GM21723 (cell line): ENCODE data around the gene SRGAP3.

Source experiments
- ATAC-seq: cut with Tn5 transposase; IDR thresholded peaks from one replicate; pipeline ENCODE4 v1.9.1; 2021; ENCODE audit warnings: mild to moderate bottlenecking, moderate library complexity; ENCODE audit not compliant: unreplicated experiment

Gene SRGAP3

DNA sequence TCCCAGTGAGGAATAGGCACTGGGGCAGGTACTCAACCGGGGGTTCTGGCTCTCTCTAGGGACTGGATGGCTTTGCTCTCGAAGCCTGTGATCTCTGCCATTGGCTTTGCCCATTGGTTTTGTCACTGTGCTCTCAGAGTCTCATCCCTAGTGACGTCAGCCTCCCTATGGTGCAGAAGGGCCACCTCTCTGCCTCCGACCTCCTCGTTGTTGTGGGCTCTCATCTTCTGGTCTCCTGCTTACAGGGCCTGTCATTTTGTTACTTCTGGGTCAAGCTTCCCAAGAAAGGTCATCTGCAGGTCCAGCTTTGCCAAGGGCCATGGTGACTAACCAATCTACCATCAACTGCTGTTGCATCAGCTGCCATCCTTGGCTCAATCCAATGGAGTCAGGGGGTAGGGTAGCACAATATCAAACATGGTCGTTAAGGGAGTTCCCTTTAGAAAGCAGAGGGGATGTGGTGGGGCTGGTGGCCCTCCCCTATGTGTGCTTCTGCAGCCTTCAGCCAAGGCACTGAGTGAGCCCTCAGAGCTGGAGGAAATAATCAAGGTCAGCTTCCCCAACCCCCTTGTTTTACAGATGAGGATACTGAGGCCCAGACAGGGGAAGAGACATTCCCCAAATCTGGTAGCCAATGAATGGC is 272.8 kb downstream of the SRGAP3 start:
- no peak for ATAC-seq

DNA sequence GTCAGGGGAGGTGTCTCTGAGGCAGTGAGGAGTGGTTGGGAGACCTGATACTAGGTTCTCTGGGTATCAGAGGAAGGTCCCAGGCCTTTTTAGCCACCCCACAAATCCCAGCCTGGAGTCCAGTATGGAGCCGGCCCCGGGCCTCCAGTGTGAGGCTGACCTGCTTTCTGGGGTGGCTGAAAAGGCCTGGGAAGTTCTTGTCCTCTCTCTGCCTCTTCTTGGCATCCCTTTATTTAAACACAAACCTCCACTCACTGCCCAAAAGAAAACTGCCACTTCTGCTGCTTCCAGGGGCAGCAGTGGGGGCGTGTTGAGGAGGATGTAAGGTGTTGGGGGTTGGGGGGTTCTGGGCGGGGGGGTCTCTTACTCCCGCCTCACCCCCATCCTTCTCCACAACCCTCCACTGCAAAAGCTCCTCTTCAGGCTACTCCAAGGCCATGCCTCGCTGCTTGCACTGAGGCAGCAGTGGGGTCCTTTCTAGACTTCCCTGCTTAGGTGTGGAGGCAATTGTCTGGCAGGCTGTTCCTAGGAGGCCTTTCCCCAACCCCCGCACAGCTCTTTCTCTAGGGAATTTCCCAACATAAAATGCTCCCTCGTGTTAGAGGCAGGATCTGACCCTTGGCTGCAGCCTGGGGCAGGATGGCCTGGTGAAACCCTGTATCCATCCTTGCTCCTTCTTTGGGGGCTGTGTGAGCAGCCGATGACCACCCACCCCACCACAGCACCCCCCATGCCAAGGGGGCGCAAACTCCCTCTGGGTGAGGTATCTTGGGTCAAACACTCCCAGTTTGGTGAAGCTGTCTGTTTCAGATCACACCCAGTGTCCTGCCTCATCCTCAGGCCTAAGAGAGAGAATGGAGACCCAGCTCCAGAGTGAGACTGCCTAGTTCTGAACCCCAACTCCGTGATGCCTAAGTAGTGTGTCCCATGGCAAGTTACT is 274.1 kb downstream of the SRGAP3 start:
- no peak for ATAC-seq

DNA sequence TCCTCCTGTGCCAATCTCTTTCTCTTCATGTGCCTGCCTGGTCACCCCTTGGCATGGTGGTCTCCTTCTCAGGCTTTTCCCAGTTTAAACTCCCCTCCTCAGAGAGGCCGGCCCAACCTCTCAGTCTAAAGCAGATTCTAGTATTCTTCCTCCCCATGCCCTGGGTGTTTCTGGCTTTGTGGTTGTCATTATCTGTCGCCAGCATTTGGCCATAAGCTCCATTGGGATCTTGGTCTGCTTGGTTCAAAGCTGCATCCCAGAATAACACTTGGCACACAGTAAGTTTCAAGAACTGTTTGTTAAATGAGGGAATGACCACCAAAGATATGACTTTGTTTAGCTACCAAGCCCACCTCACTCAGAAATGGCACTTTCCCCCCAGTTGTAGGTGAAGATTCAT is 275.0 kb downstream of the SRGAP3 start:
- ATAC-seq: no peak

DNA sequence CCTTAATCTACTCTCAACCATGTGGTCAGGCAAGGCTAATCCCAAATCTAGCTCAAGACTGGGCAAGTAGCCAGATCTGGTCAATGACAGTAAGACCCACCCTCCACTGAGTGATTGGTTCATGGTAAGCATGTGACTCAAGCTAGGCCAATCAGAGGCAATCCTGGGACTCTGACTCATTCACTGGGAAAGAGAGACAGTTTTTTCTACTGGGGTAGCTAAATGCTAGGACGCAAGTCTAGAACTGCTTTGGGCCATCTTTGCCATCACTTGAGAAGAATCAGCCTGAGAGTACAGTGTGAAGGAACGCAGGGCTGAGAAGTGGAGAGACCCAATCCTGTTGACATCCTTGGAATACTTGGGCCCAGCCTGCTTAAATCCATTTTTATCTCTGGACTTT is 276.8 kb downstream of the SRGAP3 start:
- ATAC-seq: no peak

DNA sequence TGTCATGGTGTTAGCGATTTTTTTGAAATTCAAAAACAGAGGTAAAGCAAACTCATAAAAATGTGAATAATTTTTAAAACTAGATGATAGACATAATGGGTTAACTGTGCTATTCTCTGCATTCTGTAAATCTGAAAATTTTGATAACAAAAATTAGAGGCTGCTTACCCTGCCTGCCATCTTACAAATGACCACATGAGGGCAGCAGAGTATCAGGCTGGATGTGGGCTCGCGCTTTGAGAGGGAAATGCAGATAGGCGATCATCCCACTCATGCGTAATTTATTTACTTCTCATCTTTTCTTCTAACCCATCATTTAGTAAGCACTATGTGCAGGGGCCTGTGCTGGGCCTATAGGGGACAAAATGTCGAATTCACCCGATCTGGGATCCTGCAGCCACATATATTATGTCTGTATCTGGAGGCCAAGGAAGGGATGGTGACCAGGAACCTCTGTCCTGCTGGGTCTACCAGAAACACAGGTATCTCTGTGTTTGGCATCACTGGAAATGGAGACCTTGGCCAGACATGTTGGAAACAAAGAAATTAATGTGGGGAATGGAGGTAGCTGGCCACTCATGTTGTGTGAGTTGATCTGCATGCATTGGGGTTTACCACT is 278.4 kb downstream of the SRGAP3 start:
- ATAC-seq: peak; percentile 66

DNA sequence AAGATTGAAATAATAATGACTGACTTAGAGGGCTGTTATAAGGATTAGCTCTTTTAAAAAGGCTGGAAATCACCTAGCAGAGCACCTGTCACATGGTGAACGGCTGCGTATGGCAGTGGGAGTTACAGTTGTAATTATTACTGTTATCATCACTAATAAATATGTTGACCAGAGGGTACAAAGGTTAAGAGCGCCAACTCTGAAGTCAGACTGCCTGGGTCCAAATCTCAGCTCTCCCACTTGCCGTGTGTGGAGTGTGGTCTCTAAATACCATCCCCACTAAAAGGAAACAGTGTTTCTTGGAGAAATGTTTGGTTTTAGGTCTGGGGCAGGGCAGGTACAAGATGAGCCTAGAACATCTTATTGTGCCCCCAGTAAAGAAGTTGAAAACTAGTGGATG is 280.2 kb downstream of the SRGAP3 start:
- no peak for ATAC-seq

DNA sequence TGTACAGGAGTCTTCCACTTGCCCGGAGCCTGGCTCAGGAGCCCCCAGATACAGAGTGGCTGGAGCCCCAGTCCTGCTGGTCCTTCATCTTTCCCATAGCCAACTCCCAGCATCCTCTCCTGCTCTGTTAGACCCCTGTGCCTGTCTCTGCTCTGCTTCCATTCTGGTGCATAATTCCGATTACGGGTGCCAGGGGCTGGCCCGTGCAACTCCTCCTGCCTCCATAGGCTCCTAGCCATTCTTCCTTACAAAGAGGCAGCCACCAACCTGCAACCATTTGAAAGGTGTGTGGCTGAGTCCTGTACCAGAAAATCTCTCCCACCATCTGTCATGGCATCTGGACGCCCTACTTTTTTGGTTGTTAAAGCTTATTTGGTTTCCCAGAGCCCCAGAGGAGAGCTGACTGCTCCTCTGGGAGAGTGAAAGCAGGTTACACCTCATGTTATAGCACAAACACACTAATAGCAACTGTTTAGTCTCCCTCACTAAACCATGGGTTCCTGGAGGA is 281.0 kb downstream of the SRGAP3 start:
- ATAC-seq: no peak

DNA sequence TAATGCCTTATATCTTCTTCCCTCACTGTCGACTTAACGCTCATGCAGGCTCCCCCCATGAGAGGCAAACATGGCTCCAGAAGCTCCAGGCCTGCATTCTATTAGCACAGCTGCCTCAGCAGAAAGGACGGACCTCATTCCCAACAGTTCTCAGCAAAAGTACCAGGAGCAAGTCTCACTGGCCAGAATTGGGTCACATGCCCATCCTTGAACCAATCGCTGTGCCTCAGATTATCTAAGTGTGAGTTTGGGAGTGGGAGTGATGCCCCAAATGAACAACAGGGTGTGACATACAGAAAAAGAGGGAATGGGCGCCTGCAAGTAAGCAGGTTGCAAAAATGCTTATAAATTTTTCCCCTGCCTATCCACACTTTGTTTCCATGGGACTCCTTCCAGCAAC is 281.9 kb downstream of the SRGAP3 start:
- no peak for ATAC-seq

DNA sequence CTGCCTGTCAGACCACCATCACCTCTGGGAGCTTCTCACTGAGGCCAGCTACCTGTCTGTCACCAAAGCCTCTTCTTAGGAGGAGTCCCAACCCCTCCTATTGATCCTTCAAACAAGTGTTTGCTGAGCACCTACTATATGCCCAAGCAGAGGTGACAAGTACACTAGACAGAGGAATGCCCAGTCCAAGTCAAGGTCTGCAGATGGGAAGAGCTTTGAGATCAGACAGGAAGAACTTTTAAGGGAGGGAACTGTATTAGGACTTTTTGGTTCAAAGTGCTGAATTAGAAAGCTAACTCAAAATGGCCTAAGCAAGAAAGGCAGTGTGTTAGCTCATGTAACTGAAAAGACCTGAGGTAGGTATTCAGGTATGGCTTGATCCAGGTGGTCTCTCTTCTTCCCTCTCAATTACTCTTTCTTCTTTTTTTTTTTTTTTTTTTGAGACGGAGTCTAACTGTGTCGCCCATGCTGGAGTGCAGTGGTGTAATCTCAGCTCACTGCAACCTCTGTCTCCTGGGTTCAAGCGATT is 282.6 kb downstream of the SRGAP3 start:
- no peak for ATAC-seq

DNA sequence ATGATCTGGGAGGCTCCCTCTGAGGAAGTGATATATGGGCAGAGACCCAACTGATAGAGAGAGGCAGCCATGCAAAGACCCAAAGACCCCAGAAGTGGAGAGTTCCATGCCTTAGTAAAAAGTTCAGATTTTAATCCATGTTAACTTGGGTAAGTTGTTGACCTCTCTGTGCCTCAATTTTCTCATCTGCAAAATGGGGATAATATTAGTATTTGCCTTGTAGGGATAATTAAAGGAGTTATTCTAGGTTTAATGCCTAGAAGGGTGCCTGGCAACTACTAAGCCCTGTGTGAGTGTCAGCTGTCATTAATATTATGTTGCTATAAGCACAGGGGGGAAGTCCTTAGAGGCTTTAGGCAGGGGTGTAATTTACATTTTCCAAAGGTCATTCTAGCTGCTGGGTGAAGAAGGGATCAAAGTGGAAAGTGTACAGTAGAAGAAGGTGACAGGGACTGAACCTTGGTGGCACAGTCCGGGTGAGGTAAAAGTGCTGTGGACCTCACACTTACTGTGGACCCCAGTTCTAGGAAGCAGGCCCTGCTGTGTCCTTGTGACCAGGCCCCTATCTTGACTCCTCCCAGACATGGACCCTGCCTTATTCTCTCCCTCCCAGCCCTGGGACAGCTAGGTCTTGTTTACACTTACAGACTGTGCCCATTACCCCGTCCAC is 283.2 kb downstream of the SRGAP3 start:
- no peak for ATAC-seq

DNA sequence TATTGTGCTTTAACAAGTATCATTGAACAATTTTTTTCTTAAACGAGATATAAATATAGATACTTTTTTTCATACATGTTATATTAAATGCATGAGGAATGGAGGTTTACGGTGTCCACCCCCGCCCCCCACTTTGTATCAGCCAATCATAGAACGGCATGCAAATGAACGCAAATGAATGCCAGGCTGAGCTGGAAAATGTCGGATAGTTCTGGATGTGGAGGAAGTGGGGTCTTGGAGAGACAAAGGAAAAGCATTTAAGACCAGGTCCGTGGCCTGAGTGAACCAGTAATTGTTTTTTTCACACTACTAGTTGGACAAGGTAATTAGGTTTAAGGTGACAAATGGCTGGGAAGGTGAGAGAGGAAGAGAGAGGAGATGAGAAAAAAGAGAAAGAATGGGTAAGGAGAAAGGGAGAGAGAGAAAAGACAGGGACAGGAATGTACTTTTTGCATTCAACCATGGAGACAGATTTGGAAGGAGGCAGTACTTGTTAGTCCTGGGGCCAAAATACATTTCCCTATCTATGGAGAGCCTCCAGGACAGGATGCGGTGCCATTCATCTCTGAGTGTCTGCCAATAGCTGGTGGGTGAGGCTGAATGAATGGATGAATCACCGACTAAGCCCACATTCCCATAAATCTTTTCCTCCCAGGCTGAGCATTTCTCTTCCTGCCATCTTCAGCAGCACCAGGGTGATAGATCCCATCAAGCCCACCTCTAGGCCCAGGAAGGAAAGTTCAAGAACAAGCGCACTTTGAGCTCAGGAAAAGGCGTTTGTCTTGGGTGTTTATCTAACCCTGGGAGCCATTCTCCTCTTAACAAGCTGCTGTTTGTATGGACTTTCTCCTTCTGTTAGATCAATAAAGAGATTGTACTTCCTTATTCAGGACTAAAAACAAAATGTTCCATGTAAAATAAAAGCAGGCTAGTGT is 284.7 kb downstream of the SRGAP3 start:
- ATAC-seq: no peak

DNA sequence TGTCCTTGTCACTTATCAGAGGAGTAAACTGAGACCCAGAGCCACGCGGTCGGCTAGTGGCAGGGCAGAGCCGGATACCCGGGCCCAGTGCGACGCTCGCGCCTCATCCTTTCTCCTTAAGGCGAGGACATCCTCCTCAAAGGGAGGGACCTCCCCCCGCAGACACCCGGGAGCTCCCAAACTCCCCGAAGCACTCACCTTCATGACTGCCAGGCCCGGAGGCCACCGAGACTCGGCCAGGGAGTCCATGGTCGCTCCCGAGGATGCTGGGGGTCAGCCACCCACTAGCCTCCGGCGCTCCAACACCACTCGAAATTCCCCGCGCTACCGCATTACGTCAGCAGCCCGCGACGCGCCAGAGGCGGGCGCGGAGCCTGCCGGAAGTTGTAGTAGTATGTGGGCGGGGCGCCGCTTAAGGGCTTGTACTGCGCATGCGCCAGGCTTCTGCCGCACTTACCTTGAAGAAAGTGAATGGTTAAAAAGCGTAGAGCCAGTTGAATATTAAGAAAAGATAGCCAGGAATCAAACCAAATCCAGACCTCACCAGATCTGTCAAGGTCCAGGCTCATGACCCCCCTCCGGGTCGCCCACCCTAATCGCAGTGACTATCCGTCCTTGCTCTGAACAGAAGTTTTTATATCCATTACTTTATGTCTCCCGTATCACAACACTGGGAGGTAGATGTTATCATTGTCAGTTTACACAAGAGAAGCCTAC is 286.2 kb downstream of the SRGAP3 start, which contains the start of gene RAD18:
Gene RAD18, minus strand, starts transcription at position 336 of the 717 bp plus-strand sequence. Its CDS starts 87 bp downstream, at position 249.
- ATAC-seq: peak; percentile 87

DNA sequence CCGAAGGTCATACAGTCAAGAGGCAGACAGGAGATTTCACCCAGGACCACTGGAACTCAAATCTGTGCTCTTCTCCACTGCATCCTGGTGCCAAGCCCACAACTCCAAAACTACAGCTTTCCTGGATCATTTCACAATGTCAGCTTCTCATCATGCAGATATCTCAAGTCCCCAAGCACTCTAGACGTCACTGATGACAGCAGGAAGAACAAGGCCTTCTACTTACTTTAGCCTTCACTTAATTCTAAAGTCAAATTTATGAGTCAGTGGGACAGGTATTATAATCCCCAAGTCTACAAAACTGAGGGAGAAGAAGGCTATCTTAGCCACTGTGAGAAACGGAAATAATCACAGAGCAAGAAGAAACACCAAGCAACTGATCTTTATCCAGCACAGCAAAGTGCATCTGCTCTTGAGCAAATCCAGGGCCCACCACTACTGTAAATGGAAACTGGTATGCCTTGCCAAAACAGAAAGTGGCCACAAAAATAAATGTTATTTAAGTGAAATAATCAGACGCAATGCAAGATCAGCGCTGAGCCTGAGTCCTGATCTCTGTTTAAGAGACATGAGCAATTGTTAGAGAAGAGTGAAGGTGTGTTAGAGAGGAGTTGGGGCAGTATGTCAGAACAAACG is 287.1 kb downstream of the SRGAP3 start:
- no peak for ATAC-seq

DNA sequence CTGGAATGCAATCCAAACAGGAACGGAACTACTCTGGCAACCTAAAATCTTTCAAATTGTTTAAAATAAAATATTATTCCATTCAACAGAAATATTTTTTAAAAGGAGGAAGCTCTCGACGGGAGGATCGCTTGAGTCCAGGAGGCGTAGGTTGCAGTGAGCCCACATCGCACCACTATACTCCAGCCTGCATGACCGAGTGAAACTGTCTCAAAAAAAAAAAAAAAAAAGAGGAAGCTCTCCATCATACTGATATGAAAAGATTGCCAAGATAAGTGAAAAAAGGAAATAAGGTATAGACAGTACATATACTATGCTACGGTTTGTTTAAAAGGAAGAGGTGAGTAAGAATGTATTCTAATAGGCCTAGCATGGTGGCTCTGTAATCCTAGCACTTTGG is 289.8 kb downstream of the SRGAP3 start:
- ATAC-seq: no peak

DNA sequence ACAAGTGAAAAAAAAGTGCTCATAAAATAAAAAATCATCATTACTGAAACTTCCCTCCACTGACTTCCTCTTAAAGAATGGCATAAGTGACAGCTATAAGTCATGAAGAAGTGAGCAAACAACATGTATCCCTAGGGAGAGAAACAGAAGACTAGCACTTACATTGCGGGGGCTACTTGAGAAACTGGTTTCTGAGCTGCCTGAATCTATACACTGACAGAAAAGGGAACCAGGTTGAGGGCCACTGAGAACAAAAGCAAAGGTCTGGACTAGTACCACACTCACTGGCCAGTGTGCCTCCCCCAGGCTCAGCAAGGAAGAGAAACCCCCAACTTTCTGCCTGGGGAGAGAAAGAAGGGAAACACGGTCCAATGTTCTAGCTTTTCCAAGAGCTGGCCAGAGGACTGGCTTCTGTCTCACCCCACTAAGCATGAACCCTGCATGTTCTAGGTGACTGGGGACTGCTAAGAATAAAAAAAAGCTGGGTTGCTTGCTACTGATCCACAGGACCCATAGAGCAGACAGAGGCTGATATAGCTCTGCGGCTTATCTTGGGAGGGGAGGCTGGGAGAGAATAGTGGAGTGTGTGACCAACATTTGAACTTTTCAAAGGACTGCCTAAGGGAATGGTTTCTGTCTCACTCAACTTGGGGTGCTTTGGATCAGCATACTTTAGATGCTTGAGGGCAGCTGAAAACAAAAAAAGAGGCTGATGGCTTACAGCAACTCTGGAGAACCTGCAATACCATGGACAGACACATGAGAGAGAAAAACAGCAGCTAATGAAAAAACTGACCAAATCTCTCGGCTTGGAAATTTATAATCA is 294.3 kb downstream of the SRGAP3 start:
- peak; percentile 83 for ATAC-seq

DNA sequence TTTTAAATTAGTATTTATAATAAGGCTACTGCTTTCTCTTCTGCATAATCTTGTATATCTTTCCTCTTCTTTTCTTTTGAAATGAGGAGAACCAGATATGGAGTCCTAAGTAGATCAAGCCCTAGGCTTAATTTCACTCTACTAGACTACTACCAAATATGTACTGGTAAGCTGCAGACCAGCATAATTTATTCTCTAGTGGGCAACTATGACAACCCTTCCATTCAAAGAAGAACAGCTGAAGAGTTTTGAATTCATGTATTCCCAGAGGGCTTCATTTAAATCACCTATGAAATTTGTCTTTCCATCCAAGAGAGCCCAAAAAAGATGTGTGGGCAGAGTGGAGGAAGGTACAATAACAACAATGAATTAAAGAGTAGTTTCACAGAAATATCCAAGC is 296.1 kb downstream of the SRGAP3 start:
- ATAC-seq: no peak

DNA sequence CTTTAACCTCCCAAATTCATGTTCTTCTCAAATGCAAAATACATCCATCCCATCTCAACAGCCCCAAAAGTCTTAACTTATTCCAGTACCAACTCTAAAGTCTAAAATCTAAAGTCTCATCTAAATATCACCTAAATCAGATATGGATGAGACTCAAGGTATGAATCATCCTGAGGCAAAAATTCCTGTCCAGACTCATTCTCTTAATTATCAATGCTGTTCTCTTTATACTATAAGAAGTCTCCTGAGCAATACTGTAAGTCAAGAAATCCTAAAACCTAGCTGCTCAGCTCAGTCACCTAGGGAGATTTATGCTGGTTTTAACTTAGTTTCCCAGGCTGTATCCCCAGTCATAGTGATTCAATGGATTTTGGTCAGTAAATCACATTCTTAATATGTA is 297.3 kb downstream of the SRGAP3 start:
- ATAC-seq: no peak
